Activated T-cell treated with anti-CD3 and anti-CD28 coated beads, Interleukin-2, amount 50 U/mL, for 1 hour (primary cell): ENCODE results near the gene CTSF.
"Not testable (repeated sequence)": the region's sequence is repeated elsewhere in the genome, so short reads cannot be mapped to it uniquely, and the experiment has no call there.

ENCODE experiments used
- DNase-seq: peaks from one replicate; pipeline ENCODE4 v3.0.0-alpha.2; 2020

CTSF gene

GRCh38 chr11:66568124-66568916 lies at the start of gene CTSF:
Gene CTSF (minus strand): TSS chr11:66568606. CDS start chr11:66568486, 120 bp downstream.
- DNase-seq = peak; percentile 74

- no peak for DNase-seq
Observed at GRCh38 chr11:66617155-66617834, 48.9 kb upstream of the CTSF start.

- peak; percentile 96 for DNase-seq
Observed at GRCh38 chr11:66616379-66617154, 48.2 kb upstream of the CTSF start, which contains the start of gene RBM14. Gene RBM14 (plus strand): TSS chr11:66616630. CDS start chr11:66616721, 91 bp downstream.

- DNase-seq = no peak
Observed at GRCh38 chr11:66614073-66614472, 45.7 kb upstream of the CTSF start.

DNA sequence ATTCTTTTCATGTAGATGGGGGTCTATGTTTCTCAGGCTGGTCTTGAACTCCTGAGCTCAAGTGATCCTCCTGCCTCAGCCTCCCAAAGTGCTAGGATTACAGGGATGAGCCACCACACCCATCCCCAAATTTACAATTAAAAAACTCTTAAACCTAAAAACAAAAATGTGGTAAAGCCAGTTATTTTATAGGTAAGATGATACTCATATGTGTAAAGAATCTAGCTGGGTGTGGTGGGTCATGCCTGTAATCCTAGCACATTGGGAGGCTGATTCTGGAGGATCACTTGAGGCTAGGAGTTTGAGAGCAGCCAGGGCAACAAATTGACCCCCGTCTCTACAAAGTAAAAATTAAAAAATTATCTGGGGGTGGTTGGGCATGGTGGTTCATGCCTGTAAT lies 44.1 kb upstream of the CTSF start:
- DNase-seq = no peak

DNA sequence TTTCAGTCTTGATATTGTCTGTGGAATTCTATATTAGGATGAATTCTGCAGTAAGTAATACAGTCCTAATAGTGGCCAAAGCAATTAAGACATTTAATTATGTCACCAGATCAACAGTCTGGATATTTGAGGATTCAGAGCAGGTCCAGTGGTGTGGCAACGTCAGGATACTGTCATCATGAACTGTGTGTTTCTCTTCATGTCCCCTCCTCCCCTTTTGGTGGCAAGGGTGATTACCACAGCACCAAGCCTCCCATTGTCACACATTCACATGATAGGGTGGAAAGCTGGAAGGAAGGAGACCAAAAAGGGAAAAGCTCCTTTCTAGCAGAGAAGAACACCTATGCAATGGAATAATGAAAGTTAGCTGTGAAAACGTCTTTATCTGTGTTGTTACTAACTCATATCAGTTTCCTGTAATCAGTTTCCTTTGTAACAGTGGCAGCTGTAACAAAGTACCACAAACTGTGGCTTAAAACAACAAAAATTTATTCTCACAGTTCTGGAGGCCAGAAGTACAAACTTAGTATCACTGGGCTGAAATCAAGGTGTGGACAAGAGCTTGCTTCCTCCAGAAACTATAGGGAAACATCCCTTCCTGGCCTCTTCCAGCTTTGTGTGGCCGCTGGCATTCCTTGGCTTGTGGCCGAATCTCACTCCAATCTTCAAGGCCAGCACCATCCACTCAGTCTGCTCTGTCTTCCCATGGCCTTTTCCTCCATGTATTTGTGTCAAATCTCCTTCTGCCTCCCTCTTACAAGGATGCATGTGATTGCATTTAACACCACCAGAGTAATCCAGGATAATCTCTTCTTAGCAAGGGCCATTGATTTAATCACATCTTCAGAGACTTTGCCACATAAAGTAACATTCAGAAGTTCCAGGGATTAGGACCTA lies 41.6 kb upstream of the CTSF start:
- DNase-seq = no peak

DNA sequence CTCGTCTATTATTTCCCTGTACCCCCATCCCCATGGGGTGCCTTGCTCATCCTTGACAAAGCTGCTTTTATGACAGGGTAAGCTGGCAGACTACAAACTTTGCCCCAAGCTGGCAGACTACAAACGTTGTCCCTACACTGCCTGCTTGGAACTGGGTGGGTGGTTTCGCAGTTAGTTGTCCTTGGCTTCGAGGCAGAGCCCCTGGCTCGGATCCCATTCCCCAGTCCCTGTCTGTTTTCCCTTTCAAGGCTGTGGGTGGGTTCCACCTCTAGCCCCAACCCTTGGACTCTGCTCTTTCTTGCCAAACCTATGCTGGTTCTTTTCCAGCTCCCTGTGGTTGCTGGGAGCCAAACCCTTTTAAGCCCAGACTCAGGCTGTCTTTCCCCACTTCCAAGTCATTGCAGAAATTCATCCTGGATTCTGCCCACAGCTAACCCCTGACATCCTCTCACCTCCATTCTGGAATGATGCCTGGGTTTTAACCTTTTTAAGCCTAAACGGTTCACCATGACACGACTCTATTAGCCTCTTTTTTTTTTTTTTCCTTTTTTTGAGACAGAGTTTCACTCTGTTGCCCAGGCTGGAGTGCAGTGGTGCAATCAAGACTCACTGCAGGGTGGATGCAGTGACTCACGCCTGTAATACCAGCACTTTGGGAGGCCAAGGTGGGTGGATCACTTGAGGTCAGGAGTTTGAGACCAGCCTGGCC lies 38.9 kb upstream of the CTSF start:
- DNase-seq = no peak

GRCh38 chr11:66606608-66607007 lies 38.2 kb upstream of the CTSF start:
- DNase-seq = not testable (repeated sequence)

GRCh38 chr11:66604155-66604554 lies 35.7 kb upstream of the CTSF start:
- no peak for DNase-seq

DNA sequence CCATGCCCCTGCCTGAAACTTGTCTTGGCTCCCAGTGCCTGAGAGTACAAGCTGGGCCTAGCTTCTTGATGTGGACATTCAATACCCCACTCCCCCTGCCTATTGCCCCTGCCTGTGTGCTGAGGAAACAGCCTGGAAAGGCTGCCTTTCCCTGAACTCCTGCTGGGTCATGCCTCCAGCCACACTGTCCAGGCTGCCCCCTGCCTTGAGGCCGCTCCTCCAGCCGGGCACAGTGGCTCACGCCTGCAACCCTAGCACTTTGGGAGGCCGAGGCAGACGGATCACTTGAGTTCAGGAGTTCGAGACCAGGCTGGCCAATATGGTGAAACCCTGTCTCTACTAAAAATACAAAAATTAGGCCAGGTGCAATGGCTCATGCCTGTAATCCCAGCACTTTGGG lies 34.7 kb upstream of the CTSF start:
- DNase-seq = no peak

DNA sequence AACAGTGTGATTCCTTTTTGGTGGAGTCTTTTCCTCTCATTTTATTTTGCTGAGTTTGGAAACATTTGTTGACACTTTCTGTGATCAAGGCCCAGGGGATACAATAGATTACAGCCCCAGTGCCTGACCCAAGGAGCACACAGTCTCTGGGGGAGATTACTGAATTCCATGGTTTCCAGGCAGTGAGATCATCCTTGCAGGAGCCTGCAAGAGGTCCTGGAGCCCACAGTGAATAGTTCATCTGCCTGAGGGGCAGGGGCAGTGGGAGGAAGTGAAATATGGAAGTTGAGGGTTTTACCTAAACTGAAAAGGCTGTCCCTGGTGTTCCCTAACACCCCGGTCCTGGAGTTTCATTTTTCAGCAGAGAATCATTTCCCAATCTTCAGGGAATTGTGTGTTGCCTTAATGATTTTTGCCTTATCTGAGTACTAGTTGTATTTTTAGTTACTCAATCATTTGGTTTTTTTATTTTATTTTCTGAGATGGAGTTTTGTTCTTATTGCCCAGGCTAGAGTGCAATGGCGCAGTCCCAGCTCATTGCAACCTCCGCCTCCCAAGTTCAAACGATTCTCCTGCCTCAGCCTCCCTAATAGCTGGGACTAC lies 32.3 kb upstream of the CTSF start:
- no peak for DNase-seq

- DNase-seq = no peak
Observed at GRCh38 chr11:66600219-66600618, 31.8 kb upstream of the CTSF start.

- no peak for DNase-seq
Observed at GRCh38 chr11:66598993-66599392, 30.6 kb upstream of the CTSF start.

DNA sequence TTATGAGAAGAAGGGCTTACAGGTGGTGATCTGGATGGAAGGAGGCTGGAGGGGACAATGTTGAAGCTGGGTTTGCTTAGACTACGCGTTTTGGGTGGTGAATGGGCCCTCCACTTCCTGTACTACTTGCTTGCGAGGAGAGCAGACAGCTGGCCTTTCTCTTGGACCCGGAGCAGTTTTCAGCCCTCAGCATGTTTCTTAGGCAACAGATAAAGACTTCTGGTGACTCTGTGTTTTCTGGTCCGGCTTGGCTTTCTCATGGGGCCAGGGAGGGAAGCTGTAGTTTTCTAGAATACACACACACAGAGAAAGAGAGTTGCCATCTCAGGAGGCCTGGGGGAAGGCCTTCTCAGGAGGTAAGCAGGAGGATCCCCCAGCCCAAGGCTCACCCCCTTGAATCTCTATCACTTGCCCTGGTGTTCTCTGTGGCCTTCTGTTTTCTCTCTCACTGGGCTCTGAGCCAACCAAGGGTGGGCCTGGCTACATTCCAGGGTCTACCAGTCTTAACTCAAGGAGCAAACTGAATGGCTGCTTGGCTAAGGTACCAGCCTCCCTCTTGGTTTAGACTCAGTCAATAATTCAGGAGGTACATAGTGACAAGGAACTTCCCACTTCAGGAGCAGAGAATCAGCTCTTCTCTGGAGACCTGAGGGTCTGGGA lies 27.0 kb upstream of the CTSF start:
- DNase-seq = no peak

GRCh38 chr11:66593650-66594049 lies 25.2 kb upstream of the CTSF start:
- DNase-seq = no peak

- no peak for DNase-seq
Observed at GRCh38 chr11:66593303-66593635, 24.9 kb upstream of the CTSF start.

DNA sequence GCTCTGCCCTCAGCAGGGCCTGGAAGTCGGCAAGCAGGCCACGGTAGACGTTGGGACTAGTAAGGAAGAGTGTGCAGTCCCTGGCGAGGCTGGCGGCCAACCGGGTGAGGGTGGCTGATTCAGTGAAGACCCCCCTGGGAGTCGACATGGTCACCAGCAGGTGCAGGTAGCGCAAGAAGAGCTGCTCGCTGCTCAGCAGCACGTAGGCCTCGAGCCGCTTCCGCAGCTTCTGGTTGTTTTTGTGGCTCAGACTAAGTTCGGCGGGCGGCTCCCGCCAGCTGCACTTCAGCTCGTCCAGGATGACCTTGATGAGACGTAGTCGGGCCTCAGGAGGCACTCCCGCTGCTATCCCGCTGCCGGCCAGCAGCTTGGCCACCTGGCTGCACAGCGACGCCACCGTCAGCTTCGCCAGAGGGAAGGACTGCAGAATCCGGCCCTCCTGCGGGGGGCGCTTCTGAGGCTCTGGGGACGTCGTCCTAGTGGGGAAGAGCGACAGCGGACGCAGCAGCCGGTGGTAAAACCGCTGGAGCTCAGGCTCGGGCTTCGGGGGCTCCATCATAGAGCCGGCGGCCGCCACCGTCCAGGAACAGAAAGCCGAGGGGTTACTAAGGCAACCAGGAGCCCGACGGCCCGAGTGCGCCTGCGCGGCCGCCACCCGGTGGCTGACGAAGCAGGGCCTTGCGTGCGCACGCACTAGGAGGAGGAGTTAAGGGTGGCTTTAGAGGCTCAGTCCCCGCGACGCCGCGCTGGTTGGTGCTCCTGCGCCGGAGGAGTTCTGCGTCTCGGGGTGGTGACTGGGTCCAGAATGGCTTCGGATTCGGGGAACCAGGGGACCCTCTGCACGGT lies 24.3 kb upstream of the CTSF start, which contains the start of the genes CCDC87 and CCS:
CCDC87 (minus strand) TSS at position 607 of the 846 bp plus-strand sequence; CDS start at position 559, 48 bp downstream.
CCS (plus strand) TSS at position 729 of the 846 bp plus-strand sequence; CDS start at position 806, 77 bp downstream.
- peak; percentile 99 for DNase-seq

DNA sequence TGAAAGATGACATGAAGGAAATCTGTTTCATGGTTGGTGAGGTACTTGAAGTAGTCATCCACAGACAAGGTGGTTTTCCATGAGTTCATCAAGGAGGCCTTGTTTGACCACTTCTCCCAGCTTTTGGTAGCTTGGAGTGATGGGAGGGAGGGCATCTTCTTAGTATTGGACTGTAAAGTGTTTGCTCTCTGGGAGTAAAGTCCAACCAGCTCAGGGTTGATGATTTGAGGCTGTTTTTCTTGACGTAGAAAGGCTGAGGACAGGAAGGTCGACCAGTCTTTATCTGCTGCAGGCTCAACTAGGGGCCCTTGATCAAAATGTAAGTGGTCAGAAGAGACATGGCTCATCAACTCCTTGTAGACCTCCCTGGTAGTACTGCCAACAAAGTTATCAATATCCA lies 22.8 kb upstream of the CTSF start:
- no peak for DNase-seq

GRCh38 chr11:66589996-66590675 lies 21.7 kb upstream of the CTSF start:
- DNase-seq = no peak
